SHP77 (cell line): ENCODE results near the gene PYROXD2.

Experiments used
- DNase-seq, 2 experiments: peaks; one replicate each; lab custom pipeline; 2025; lab: John Stamatoyannopoulos, UW

PYROXD2 gene

DNA sequence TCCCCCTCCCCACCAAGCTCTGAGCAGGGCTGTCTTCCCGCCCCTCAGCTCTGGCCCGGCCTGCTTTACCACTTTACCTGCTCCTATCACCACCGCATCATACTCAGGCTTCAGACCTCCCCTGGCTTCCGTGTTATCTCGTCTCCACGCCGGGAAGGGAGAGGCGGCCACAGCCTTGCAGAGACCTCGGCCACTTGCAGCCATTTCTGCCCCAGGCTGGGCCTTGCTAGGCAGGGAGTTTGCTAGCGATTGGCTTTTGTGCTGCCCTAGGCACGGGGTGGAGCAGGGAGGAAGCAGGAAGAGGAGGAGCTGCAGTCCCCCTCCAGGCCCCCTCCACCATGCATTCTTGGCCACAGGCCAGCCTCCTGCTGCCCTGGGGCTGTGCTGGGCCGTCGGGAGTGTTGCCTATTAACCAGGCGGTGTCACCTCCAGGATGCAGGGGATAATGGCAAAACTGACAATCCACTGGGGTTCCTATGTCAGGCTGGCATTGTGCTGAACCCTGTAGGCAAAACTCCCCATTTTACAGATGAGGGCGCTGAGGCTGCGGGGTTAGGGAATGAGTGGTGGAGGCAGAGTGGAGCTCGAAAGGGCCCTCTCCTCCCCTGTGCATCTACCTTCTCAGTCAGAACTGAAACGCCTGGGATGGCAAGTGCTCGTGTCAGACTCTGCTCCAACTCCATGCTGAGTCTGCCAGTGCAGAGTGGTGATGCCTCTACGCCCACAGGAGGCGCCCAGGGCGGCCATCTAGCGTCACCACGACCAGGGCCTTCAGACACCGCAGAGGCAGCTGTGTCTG, at the start of gene PYROXD2:
PYROXD2 (minus strand) TSS at position 251 of the 799 bp plus-strand sequence; CDS start at position 204, 47 bp downstream.
- peak; percentile 53 to 77 for DNase-seq

- no peak for DNase-seq
Measured at GRCh38 chr10:98463976-98464754, 49.2 kb upstream of the PYROXD2 start.

DNA sequence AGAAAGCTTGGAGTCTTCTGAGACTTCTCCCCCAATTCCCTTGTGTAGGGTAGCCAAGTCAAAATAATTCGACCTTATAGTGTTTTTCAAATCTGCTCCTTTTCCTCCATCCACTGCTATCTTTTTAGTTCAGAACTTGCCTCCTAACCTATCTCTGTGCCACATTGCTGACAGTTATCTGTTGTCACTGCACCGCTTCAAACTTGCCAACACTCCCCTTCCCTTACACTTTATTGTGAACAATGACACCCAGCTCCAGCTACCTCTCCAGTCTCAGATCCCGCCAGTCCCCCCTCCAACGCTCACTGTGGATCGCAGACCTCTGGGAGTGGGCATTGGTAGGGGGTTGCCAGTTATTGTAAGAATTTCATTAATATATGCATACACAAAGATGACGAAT, 48.0 kb upstream of the PYROXD2 start:
- no peak for DNase-seq

- DNase-seq, result no peak
Measured at GRCh38 chr10:98461500-98461842, 46.5 kb upstream of the PYROXD2 start.

DNA sequence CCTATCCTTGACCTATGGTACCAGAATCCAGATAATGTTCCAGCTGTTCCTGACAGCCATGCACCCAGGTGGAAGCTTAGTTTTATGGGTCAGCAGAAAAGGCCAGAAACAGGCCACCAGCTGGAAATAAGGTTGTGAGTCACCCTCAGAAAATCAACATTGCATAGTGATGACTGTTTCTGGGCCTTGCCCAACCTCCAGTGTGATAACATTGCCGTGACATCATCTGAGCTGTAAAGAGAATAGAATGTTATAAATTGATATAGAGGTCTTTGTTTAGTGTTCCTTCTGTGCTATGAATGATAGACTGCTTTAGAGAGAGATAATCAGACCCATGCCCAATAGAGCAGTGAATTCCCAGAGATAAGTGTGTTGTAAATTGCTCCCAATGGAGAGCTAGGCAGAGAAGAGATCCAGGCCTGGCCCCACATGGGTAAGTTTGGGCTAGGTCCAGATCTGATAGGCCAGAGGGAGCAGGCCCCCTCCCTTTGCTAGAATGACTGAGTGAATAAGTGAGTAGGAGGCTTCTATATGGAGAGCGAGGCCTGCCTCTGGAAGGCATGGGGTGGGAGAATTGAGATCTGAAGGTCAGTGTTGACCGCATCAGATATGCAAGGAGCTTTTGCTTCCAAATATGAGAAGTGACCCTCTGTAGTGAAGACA, 46.0 kb upstream of the PYROXD2 start:
- DNase-seq, result peak; percentile 5 to 40

DNA sequence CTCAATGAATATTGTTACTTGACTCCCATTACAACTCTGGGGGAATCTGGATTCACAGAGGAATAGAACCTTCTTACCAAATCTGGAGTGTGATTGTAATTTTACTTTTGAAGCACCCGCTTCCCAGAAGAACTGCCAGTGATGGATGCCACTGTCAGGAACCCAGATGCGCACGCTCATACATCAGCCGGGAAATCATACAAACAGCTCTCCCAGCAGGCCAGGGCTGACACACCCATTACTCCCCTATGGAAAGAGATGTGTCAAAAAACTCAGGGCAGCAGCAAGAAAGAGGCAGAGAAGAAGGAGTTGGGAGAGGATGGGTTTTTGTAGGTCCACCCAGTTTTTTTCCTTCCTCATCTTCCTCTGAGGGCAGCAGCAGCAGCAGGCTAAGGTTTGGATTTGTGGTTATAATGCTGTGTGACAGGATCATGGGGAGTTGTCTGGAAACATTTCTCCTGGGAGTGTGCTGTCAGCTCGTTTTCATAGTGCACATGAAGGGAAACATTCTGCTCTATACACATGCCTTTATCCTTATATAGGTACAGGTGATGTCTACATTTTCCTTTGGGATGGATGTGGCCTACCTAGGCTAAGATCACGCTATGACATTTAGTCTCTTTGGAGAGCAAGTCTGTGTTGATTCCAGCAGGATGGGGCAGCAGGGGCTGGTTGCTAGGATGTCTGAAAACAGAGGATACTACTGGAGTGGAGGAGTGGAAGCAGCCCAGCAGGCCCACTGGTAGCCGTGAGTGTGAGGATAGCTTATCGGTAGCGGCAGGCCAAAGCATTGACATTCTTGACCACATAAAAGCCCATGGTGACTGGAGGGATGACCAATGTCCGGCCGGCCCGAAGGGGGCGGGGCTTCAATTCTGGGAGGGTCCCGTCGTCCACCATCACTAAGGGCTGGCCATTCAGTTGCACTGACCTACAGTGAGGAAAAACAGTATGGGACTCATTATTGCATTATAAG, 44.1 kb upstream of the PYROXD2 start:
- DNase-seq, result no peak

DNA sequence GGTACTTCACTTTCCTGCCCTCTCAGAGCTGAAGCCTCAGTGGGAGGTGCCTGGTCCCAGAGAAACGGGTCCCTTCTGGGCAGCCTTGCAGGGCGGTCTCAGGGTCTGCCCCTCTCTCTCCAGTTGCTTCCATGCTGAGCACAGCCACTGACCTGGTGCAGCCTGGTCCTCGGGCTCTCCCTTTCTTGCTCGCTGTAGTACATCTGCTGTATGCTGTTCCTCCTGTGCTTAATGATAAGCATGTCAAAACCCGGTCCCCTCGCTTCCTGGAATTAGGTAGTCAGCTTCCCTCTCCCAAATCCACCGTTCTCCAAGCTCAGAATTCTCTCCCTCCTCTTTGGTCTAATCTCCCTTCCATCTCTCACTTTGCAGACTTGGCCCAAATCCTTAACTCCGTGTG, 42.7 kb upstream of the PYROXD2 start:
- DNase-seq, result no peak

- no peak for DNase-seq
Measured at GRCh38 chr10:98456686-98457482, 41.9 kb upstream of the PYROXD2 start.

DNA sequence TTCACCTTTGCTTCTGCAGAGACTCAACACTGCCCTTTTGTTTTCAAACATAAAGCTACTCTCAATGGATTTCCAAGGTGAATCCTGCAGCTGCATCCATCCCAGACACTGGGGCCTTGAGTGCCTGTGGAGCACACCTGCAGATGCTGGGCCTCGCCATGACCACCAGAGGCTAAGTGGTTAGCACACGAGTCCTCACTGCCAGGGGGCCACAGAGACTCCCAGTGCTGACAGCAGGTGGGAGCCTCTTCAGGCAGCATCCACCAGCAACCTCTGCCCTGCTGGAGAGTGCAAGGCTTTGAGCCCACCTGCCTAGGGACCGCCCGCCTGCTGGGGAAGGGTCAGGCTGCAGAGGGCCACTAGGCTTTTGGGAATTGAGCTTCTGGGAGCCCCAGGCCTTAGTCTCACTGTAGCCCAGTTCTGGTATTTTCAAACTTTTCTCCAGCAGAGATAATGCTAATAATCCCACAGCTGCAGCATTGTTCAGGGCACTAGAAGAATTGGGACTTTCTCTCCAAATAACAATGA, 41.1 kb upstream of the PYROXD2 start:
- peak in 1 of 2 experiments; percentile 18 for DNase-seq

DNA sequence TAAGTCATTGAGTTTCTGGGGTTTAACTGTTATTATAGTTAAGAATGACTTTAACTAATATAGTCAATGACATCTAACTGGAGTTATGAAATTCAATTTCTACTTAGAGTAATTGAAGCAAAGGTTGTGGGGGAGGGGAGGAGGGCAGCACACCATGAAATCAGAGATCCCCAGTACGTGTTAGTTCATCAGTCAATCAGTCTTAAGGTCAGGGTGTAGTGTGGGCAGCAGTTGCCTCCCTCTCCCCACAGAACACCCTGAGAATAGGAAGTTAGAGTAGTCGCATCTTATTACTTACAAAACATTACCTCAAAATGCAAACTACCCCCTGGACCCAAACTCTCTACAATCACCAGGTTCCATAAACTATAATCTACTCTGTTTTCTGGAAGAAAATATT, 38.7 kb upstream of the PYROXD2 start:
- DNase-seq, result no peak

GRCh38 chr10:98450618-98451017, 35.6 kb upstream of the PYROXD2 start:
- DNase-seq, result no peak

DNA sequence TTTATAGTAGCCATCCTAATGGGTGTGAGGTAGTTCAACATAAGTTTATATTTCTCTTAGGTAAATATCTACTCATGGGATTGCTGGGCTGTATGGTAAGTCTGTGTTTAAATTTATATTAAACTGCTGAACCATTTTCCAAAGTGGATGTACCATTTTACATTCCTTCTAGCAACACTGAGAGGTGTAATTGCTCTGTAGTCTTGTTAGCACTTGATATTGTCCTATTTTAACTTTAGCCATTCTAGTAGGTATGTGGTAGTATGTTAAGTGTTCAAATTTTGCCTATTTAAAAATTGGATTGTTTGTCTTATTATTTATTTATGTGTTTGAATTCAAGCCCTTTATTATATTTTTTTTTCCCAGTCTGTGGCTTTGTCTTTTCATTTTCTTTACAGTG, 34.3 kb upstream of the PYROXD2 start:
- no peak for DNase-seq

DNA sequence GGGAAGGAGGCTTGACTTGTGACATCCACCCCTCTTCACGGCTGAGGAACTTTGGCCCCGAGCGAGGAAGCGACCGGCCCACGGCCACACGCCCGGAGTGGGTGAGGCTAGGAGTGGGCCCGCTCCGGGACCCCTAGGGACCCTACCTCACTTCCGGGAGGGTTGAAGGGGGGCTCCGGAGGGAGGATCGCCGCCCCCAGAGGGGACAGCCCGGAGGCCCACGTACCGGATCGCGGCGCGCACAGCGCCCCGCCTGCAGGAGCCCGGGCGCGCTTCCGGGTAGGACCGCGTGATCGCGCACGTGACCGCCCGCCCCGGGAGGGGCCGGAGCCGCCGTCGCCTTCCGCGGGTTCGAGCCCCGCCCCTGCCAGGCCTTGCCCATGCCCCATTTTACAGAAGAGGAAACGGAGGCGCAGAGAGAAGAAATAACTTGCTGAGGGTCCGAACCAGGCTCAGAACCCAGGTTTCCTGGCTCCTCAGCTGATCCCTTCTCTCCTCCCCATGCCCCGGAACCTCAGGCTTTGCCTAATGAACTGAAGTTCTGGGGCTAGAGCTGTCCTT, 31.8 kb upstream of the PYROXD2 start, which contains the start of gene HPS1:
HPS1 (minus strand) TSS at position 275 of the 561 bp plus-strand sequence. CDS start 3,695 bp downstream, outside the sequence.
- peak; percentile 27 to 61 for DNase-seq

- DNase-seq, result peak; percentile 25 to 30
Measured at GRCh38 chr10:98446151-98446660, 31.2 kb upstream of the PYROXD2 start.

GRCh38 chr10:98445200-98445812, 30.3 kb upstream of the PYROXD2 start:
- DNase-seq, result no peak

DNA sequence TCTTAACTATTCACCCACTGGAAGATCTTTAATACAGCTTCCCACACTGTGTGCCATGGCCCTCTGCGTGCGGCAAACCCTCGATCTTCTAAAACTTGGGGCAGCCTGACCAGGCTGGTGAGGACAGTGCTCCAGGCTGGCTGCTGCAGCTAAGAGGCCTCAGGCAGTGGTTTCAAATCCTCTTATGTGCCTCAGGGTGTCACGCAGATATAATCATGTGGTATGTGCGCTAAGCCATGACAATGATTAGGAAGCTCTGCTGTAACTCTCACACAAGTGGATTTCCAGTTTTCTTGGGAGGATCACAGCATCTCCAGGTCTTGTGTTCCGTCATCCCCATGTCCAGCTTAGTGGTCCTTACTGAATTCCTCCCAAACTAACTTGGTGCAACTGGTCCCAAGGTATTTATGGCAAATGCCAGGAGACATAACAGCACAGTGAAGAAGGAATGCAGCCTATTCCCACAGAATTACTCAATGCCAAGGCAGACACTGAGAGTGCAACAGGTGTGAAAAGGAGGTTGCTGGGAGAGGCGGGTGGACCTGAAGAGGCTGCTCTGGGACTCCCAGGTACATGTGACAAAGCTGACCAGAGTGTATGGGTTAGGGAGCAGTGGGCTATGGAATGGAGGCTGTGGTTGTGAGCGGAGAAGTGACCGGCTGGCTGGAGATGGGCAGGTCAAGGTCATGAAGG, 29.5 kb upstream of the PYROXD2 start:
- no peak for DNase-seq

DNA sequence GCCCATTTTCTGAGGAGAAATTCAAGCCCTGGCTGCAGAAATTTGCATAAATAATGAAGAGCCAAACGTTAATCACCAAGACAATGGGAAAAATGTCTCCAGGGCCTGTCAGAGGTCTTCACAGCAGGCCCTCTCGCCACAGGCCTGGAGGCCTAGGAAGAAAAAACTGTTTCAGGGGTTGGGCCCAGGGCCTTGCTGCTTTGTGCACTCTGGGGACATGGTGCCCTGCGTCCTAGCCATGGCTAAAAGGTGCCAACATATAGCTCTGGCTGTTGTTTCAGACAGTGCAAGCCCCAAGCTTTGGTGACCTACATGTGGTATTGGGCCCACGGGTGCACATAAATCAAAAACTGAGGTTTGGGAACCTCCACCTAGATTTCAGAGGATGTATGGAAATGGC, 23.7 kb upstream of the PYROXD2 start:
- no peak for DNase-seq

DNA sequence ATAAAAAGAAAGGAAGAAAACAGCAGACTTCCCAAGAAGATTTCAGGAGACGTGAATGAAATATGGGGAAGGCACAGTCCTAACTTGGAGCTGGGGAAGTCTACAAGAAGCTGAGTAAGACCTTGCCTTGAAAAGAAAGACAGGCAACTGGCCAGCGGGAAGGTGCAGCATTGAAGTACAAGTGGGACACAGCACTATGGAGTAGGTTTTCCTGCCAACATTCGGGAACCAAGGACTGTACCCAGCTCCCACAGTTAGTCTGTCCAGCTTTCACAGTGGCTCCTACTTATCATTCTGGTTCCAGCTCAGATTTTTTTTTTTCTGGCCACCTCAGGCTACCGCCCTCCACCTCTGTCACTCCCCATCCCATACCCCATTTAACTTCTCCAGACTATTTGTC, 21.7 kb upstream of the PYROXD2 start:
- no peak for DNase-seq

GRCh38 chr10:98435178-98435577, 20.2 kb upstream of the PYROXD2 start:
- DNase-seq, result no peak
